22Rv1 (cell line): Measurements from ENCODE around the gene MAGI2.

ENCODE experiments used
- H3K27ac ChIP-seq: fragments of 450-650 bp; 2 replicates; pipeline ENCODE4 v1.5.1; 2017
- ZFX ChIP-seq: fragments of 450-650 bp; IDR thresholded peaks from 2 replicates; pipeline ENCODE4 v1.6.1; 2017; ENCODE audit warnings: antibody characterized with exemption, borderline replicate concordance
- TF ChIP-seq, protein P1 (sequence below): fragments of 450-650 bp; IDR thresholded peaks from 2 replicates; pipeline ENCODE4 v1.5.1; 2017; ENCODE audit warnings: mild to moderate bottlenecking

Gene MAGI2

GRCh38 chr7:77993838-77994237 lies 1459.6 kb downstream of the MAGI2 start:
- no peak for TF ChIP-seq ZFX
- TF ChIP-seq, protein P1, sequence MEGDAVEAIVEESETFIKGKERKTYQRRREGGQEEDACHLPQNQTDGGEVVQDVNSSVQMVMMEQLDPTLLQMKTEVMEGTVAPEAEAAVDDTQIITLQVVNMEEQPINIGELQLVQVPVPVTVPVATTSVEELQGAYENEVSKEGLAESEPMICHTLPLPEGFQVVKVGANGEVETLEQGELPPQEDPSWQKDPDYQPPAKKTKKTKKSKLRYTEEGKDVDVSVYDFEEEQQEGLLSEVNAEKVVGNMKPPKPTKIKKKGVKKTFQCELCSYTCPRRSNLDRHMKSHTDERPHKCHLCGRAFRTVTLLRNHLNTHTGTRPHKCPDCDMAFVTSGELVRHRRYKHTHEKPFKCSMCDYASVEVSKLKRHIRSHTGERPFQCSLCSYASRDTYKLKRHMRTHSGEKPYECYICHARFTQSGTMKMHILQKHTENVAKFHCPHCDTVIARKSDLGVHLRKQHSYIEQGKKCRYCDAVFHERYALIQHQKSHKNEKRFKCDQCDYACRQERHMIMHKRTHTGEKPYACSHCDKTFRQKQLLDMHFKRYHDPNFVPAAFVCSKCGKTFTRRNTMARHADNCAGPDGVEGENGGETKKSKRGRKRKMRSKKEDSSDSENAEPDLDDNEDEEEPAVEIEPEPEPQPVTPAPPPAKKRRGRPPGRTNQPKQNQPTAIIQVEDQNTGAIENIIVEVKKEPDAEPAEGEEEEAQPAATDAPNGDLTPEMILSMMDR: no peak
- H3K27ac ChIP-seq: no peak overlapping the region

GRCh38 chr7:77991656-77992055 lies 1461.8 kb downstream of the MAGI2 start:
- TF ChIP-seq, protein P1: no peak
- TF ChIP-seq ZFX: no peak

DNA sequence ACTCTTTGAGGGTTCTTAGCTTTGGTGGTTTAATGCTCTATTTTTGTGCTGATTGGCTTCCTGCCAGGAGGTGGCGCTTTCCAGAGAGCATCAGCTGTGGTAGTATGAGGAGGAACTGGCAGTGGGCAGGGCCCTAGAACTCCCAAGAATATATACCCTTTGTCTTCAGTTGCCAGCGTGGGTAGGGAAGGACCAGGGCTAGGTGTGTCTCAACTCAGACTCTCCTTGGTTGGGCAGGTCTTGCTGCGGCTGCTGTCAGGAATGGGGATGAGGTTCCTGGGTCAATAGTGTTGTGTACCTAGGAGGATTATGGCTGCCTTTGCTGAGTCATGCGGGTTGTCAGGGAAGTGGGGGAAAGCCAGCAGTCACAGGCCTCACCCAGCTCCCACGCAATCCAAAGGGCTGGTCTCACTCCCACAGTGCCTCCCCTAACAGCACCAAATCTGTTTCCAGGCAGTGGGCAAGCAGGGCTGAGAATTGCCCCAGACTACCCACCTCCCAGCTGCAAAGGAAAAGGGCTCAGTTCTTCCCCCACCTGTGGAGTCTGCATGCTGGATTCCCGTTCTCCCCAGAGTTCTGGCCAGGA lies 1463.4 kb downstream of the MAGI2 start:
- TF ChIP-seq, protein P1: peak; percentile 43
- TF ChIP-seq ZFX: no peak

More at GRCh38 chr7:77991656-77992055, 1461.8 kb downstream of the MAGI2 start:
- H3K27ac ChIP-seq: no peak overlapping the region

DNA sequence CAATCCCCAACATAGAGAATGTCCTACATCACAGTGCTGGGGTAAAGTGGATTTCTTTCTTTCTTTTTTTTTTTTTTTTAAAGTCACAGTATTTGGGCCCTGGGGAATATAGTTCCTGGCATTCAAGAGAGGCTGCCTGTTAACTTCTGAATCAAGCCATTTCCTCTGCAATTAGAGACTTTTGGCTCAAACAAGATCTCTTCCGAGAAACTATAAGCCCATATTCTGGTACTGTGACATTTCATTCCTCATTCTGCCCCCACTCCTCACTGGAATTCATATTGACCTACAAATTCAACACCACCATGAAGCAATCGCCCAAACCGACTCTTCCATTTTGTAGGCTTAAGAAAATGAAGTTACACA lies 1467.5 kb downstream of the MAGI2 start:
- TF ChIP-seq, protein P1: no peak
- TF ChIP-seq ZFX: no peak
- H3K27ac ChIP-seq: no peak overlapping the region

More for the DNA sequence above, 1463.4 kb downstream of the MAGI2 start:
- no peak overlapping the region for H3K27ac ChIP-seq

DNA sequence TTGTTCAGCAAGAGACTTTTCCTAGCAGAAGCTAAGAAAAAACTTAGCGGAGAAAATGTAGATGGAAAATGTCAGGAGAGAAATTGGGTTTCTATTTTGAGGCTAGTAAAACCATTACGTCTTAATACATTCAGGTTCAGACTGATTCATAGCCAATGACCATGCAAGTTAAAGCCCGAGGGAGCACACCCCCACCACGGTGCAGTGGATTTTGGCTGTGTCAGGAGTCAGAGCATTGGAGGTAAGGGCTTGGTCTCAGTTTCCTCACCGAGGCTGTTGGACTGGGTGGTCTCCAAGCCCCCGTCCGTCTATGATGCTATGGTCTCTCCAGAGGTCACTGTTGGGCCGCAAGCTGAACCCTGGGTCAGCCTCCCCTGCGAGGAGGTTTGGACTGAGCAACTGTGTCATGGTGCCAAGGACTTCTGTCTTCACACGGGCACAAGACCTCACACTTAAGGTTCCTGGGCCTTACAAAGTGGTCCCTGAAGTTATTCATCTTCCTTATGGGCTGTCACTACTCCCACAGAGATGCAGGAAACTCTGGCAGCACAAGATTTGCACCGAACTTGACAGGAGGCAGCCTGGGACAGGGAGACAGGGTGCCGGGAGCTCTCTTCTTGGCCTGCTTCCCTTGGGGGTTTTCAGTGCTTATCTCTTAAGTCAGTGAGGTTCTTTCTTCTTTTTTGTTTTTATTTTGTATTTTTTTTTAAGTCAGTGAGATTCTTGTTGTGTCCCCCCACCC lies 1468.1 kb downstream of the MAGI2 start:
- H3K27ac ChIP-seq: no peak overlapping the region
- TF ChIP-seq, protein P1: no peak
- TF ChIP-seq ZFX: no peak

DNA sequence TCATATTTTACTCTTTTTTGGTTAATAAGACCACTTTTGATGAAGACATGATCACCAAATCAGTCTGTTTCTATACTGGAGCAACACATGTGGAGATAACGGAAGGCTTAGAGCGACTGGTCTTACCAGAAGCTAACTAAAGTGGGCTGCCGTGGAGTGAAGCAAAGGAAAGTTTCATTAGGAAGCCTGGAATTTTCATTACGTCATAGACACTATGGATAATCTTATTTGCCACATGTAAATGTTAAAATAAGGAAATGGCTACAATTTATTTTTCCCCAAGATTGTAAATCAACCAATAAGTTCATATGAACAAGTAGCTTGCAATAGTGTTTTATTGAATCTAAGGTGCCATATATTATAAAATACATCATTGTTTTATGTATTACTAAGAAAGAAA lies 1469.5 kb downstream of the MAGI2 start:
- no peak overlapping the region for H3K27ac ChIP-seq
- TF ChIP-seq, protein P1: no peak
- no peak for TF ChIP-seq ZFX

DNA sequence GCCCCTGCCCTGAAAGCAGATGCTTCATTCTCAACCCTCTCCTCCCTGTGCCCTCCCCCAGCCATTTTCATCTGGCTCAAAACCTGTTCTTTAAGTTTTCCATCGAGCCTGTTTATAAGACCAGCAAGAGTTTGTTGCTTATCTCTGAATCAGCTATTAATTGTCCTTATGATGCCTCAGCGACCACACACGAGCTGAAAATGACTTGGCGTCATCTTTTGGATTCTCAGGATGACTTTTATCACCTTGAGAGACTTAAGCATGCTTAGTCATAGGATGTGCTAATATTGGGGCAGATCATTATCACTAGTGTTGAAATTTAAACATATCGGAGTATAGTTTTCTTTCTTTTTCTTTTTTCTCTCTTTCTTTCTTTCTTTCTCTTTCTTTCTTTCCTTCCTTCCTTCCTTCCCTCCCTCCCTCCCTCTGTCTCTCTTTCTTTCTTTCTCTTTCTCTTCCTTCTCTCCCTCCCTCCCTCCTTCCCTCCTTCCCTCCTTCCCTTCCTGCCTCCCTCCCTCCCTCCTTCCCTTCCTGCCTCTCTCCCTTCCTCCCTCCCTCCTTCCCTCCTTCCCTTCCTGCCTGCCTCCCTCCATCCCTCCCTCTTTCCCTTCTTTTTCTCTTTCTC lies 1470.4 kb downstream of the MAGI2 start:
- H3K27ac ChIP-seq: no peak overlapping the region
- no peak for TF ChIP-seq ZFX
- TF ChIP-seq, protein P1: no peak
